Measurements from ENCODE around the gene TBC1D22B.
A peak's percentile ranks its signal among the peaks of the same experiment; 100 is the strongest.
"Not testable (repeated sequence)": the region's sequence is repeated elsewhere in the genome, so short reads cannot be mapped to it uniquely, and the experiment has no call there.

The TBC1D22B gene

DNA sequence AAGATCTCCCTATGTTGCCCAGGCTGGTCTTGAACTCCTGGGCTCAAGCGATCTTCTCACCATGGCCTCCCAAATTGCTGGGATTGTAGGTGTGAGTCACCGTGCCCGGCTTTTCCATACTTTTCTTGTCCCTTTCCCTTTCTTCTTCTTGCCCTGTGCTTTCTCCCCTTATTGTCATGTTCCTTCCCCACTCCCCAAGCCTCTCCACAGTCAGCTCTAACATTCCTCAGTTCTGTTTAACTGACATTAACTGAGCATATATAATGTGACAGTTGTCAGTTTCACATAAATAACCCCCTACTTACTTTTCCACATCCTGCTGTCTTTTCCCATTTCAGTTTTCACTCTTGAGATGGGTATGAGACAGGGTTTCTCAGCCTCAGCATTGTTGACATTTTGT is 86.7 kb downstream of the TBC1D22B start:
- Mint-ChIP-seq H3K27me3 (peaks cover 4% of the 10 kb centered on the region), H3K4me1 (no peaks in the 10 kb centered on the region), H3K27ac (no peak overlapping the region), H3K9me3 (no peaks in the 10 kb centered on the region), H3K36me3 (peaks cover 2% of the 10 kb centered on the region), H3K4me3 (no peak overlapping the region)
- no peak for ATAC-seq (ENCODE audit: low read depth)
- DNase-seq (ENCODE audit: low spot score in 2 of 2), result no peak

- H3K27ac Mint-ChIP-seq; H3K4me3 Mint-ChIP-seq; DNase-seq (ENCODE audit: low spot score in 2 of 2); ATAC-seq (ENCODE audit: low read depth); H3K4me1 Mint-ChIP-seq; H3K27me3 Mint-ChIP-seq; H3K9me3 Mint-ChIP-seq; H3K36me3 Mint-ChIP-seq: not testable (repeated sequence)
Observed at GRCh38 chr6:37345804-37346203, 88.2 kb downstream of the TBC1D22B start.

DNA sequence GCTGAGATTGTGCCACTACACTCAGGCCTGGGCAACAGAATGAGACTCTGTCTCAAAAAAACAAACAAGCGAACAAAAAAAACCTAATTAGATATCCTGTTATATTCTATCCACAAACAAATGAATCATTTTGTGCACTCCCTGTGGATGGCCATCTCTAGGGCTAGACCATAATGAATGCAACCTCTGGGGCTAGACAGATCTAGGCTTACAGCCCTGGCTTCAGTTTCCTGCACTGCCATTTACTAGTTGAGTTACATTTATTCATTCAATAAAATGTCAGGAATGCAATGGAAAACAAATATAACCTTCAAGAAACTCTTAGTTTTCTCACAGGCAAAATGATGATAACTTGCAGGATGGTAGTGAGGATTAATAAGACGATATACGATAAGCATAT is 89.6 kb downstream of the TBC1D22B start:
- no peak for ATAC-seq (ENCODE audit: low read depth)
- DNase-seq (ENCODE audit: low spot score in 2 of 2), result no peak
- Mint-ChIP-seq H3K4me3 (no peak overlapping the region), H3K36me3 (no peaks in the 10 kb centered on the region), H3K27ac (no peak overlapping the region), H3K27me3 (peaks cover 2% of the 10 kb centered on the region), H3K4me1 (no peaks in the 10 kb centered on the region), H3K9me3 (no peaks in the 10 kb centered on the region)

DNA sequence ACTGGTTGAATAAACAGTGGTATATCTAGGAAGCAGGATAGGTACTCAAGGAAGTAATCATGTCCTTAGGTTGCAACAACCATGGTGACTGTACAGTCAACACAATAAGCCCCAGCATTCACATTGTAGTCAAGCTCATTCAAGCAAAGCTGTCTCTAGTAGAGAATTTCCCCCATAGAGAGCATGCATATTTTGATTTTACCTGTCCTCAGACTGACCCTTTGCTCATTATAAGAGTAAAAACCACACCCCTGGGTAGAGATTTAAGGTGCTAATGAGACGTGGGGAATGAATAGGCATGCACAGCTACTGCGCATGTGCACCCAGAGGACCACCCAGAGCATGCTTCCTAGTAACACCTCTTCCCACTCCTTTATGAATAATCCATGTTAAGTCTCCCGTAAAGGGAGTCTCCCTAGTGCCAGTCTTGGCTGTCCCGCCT is 90.1 kb downstream of the TBC1D22B start:
- H3K4me3 Mint-ChIP-seq, result no peak overlapping the region
- no peaks in the 10 kb centered on the region for H3K9me3 Mint-ChIP-seq
- H3K27ac Mint-ChIP-seq, result no peak overlapping the region
- H3K27me3 Mint-ChIP-seq, result peaks cover 2% of the 10 kb centered on the region
- H3K36me3 Mint-ChIP-seq, result no peaks in the 10 kb centered on the region
- no peaks in the 10 kb centered on the region for H3K4me1 Mint-ChIP-seq
- DNase-seq (ENCODE audit: low spot score in 2 of 2), result no peak
- ATAC-seq (ENCODE audit: low read depth), result no peak

- H3K4me1 Mint-ChIP-seq, result peaks cover 20% of the 10 kb centered on the region
- DNase-seq (ENCODE audit: low spot score in 2 of 2) (no peak), ATAC-seq (ENCODE audit: low read depth) (no peak)
- H3K36me3 Mint-ChIP-seq, result peaks cover 3% of the 10 kb centered on the region
- H3K27ac Mint-ChIP-seq, result no peak overlapping the region
- H3K27me3 Mint-ChIP-seq, result no peaks in the 10 kb centered on the region
- H3K9me3 Mint-ChIP-seq, result no peaks in the 10 kb centered on the region
- no peak overlapping the region for H3K4me3 Mint-ChIP-seq
Observed at GRCh38 chr6:37351027-37351426, 93.5 kb downstream of the TBC1D22B start.

DNA sequence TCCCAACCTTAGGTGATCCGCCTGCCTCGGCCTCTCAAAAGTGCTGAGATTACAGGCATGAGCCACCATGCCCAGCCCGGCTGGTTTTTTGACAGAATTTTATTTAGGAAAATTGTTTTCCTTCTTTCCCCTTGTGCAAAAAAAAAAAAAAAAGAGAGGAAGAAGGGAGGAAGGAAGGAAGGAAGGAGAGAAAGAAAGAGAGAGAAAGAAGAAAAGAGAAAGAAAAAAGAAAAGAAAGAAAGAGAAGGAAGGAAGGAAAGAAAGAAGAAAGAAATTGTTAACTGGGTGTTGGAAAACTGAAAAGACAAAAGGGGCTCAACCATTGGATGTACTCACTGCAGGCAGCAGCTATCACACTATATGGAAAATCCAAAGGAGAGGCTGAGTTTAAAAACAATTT is 94.8 kb downstream of the TBC1D22B start:
- H3K27ac Mint-ChIP-seq, result no peak overlapping the region
- no peaks in the 10 kb centered on the region for H3K27me3 Mint-ChIP-seq

DNA sequence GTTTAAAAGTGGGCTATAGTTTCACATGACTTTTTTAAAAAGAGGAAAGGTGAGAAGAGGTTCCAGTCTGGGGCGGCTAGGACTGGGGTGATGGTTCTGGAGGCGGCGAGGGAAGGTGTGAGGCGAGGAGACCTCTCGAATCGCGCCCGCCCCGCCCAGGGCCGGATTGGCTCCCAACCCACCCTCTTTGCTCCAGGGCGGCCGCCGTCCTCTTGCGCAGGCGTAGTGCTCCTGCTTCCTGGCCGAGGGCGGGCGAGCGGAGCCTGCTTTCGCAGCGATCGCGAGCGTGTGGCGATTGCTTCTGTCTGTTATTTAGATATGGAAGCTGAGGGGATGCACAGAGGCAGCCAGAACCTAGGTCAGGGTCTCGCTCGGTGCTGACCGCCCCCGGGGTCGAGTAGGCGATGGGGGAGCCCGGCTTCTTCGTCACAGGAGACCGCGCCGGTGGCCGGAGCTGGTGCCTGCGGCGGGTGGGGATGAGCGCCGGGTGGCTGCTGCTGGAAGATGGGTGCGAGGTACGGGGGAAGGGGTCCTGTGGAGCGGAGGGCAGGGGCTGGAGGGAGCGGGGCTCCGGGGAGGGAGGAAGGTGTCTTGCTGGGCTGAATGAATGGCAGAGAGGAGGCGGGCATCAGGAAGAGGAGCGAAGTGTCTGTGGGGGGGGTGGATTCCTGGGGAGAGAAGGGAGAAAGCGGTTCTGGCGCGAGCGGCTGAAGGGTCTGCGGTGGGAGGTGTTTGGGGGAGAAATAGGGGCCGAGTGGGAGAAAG is 96.4 kb downstream of the TBC1D22B start, which contains the start of gene RNF8:
RNF8 (plus strand) TSS at position 223 of the 765 bp plus-strand sequence; CDS start at position 405, 182 bp downstream.
- peak within 1 kb of the TSS; percentile 96 for H3K27ac Mint-ChIP-seq
- peak within 1 kb of the TSS; percentile 95 for H3K4me3 Mint-ChIP-seq
- no peaks in the 10 kb centered on the region for H3K27me3 Mint-ChIP-seq
- ATAC-seq (ENCODE audit: low read depth), result peak; percentile 96
- H3K9me3 Mint-ChIP-seq, result no peaks in the 10 kb centered on the region
- peaks cover 32% of the 10 kb centered on the region for H3K4me1 Mint-ChIP-seq
- peak; percentile 74 to 78 for DNase-seq (ENCODE audit: low spot score in 2 of 2)
- H3K36me3 Mint-ChIP-seq, result peaks cover 6% of the 10 kb centered on the region

More for the DNA sequence above, 94.8 kb downstream of the TBC1D22B start:
- Mint-ChIP-seq H3K36me3 (peaks cover 3% of the 10 kb centered on the region), H3K4me1 (peaks cover 25% of the 10 kb centered on the region), H3K9me3 (no peaks in the 10 kb centered on the region), H3K4me3 (peak overlapping the region; percentile 43)
- ATAC-seq (ENCODE audit: low read depth) (no peak), DNase-seq (ENCODE audit: low spot score in 2 of 2) (no peak)

DNA sequence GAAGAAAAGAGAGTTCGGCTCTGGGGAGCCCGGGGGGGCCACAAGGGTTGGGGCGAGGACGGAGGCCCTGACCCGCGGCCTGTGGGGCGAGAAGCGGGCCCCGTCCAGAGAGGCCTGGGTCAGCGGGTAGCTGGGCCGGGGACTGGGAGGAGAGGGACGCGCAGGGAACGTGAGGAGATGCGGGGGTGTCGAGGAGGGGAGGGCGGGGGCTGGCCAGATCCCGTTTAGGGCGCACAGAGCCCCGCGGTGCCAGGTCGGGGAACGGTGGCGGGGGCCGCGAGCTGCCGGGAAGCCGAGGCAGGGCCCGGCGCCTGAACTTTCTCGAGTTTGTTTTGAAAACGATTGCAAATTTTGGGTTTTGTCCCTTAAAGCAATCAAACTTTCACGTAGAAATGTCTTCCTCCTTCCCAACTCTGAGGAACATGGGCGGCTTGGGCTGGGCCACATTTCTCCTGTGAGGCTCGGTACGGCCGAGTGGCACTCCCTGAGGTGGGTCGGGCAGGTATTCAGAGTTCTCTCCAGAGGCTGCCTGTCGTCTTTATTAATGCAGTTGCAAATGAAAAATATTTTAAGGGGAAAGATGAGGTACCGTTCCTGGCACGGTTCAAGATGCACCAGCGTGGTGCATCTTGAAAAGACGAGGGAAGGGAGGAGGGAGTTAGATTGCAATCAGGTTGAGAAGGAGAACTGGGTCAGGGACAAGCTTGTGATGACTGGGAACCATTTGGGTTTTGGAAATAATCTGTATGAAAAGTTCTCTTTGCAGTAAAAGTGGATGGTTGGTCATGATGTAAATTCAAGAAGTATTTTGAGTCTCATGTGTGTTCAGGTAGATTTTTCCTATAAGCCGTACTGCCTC is 97.2 kb downstream of the TBC1D22B start:
- H3K4me3 Mint-ChIP-seq, result peak overlapping the region; percentile 95
- DNase-seq (ENCODE audit: low spot score in 2 of 2) (peak in 1 of 2 donors; percentile 14), ATAC-seq (ENCODE audit: low read depth) (no peak)
- H3K27me3 Mint-ChIP-seq, result no peaks in the 10 kb centered on the region
- H3K36me3 Mint-ChIP-seq, result peaks cover 8% of the 10 kb centered on the region
- H3K4me1 Mint-ChIP-seq, result peaks cover 32% of the 10 kb centered on the region
- H3K27ac Mint-ChIP-seq, result peak overlapping the region; percentile 96
- no peaks in the 10 kb centered on the region for H3K9me3 Mint-ChIP-seq

GRCh38 chr6:37357288-37357687 is 99.7 kb downstream of the TBC1D22B start:
- H3K9me3 Mint-ChIP-seq, result no peaks in the 10 kb centered on the region
- peaks cover 16% of the 10 kb centered on the region for H3K36me3 Mint-ChIP-seq
- no peak for ATAC-seq (ENCODE audit: low read depth)
- no peak for DNase-seq (ENCODE audit: low spot score in 2 of 2)
- no peaks in the 10 kb centered on the region for H3K27me3 Mint-ChIP-seq
- H3K4me3 Mint-ChIP-seq, result no peak overlapping the region
- H3K4me1 Mint-ChIP-seq, result peaks cover 32% of the 10 kb centered on the region
- H3K27ac Mint-ChIP-seq, result no peak overlapping the region

DNA sequence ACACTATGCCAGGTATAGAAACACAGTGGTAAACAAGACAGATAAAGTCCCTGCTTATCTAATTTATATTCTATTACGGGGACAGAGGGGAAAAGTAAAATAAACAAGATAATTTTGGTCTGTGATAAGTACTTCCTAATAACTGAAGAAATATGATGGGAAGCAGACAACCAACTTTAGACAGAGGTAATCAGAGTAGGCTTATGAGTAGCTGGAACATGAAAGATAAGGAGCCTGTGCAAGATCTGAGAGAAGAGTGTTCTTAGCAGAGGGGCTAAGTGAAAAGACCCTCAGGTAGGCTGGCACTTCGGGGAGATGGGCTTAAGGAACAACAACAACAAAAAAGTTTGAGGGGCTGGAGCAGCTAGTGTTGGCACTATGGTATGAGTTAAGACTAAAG is 100.3 kb downstream of the TBC1D22B start:
- ATAC-seq (ENCODE audit: low read depth) (no peak), DNase-seq (ENCODE audit: low spot score in 2 of 2) (no peak)
- H3K27ac Mint-ChIP-seq, result no peak overlapping the region
- H3K27me3 Mint-ChIP-seq, result no peaks in the 10 kb centered on the region
- peaks cover 32% of the 10 kb centered on the region for H3K4me1 Mint-ChIP-seq
- peaks cover 16% of the 10 kb centered on the region for H3K36me3 Mint-ChIP-seq
- H3K4me3 Mint-ChIP-seq, result no peak overlapping the region
- no peaks in the 10 kb centered on the region for H3K9me3 Mint-ChIP-seq

DNA sequence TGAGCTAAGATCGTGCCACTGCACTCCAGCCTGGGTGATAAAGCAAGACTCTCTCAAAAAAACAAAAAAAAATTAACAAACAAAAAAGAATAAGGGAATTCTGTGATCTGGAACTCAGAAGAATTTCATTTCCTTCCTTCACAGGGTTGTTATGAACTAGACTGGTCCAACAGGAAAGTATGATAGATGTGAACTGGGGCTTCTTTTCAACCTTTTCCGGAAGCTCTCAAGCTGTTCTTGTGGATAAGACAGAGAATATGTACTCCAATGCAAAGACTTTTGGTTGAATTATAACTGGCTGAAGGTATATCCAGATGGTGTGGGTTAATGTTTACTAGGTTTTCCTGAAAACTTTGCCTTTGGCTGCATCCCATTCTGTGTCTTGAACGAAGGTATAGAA is 101.5 kb downstream of the TBC1D22B start:
- Mint-ChIP-seq H3K9me3 (no peaks in the 10 kb centered on the region), H3K27me3 (no peaks in the 10 kb centered on the region), H3K4me3 (no peak overlapping the region), H3K4me1 (peaks cover 26% of the 10 kb centered on the region), H3K36me3 (peaks cover 18% of the 10 kb centered on the region), H3K27ac (no peak overlapping the region)
- DNase-seq (ENCODE audit: low spot score in 2 of 2) (no peak), ATAC-seq (ENCODE audit: low read depth) (no peak)

DNA sequence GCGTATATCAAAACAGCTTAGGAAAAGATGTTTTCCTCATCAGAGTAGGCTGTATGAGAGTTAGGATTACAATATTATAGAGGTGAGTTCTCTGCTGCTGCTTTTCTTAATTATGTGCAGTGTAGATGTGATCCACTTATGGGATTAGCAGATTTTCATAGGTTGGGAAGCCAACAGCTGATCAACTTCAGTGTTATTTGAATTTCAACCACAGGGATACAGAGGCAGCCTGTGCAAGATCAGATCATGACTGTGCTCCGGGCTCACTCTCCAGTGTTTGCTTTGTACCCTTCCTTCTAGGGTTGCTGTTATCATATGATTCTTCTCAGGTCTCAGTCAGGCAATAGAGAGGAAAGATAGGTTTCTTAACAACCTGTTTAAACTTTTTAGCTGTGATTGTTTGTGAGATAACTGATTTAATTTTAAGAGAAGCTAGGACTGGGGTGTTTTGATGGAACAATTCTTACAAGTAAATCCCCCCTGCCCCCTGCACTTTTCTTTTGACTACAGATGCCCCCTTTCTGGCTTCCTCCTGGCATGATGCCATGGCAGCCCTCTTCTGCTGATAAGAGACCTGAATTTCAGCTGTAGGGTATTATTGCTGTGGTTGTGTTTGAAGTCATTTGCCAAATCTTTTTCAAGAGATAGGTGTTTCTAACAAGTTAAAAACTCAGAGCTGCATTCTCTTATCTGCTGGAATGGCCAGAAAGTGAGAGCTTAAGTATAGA is 104.7 kb downstream of the TBC1D22B start:
- Mint-ChIP-seq H3K36me3 (peaks cover 20% of the 10 kb centered on the region), H3K4me3 (no peak overlapping the region), H3K27ac (no peak overlapping the region), H3K27me3 (no peaks in the 10 kb centered on the region), H3K4me1 (peaks cover 9% of the 10 kb centered on the region), H3K9me3 (no peaks in the 10 kb centered on the region)
- DNase-seq (ENCODE audit: low spot score in 2 of 2) (no peak), ATAC-seq (ENCODE audit: low read depth) (no peak)

GRCh38 chr6:37365791-37366190 is 108.2 kb downstream of the TBC1D22B start:
- no peaks in the 10 kb centered on the region for H3K27me3 Mint-ChIP-seq
- H3K4me1 Mint-ChIP-seq, result peaks cover 15% of the 10 kb centered on the region
- no peak overlapping the region for H3K4me3 Mint-ChIP-seq
- no peak overlapping the region for H3K27ac Mint-ChIP-seq
- DNase-seq (ENCODE audit: low spot score in 2 of 2) (no peak), ATAC-seq (ENCODE audit: low read depth) (no peak)
- no peaks in the 10 kb centered on the region for H3K9me3 Mint-ChIP-seq
- H3K36me3 Mint-ChIP-seq, result peaks cover 29% of the 10 kb centered on the region

GRCh38 chr6:37366910-37367309 is 109.3 kb downstream of the TBC1D22B start:
- peaks cover 23% of the 10 kb centered on the region for H3K36me3 Mint-ChIP-seq
- ATAC-seq (ENCODE audit: low read depth) (no peak), DNase-seq (ENCODE audit: low spot score in 2 of 2) (no peak)
- no peak overlapping the region for H3K4me3 Mint-ChIP-seq
- H3K9me3 Mint-ChIP-seq, result no peaks in the 10 kb centered on the region
- H3K27me3 Mint-ChIP-seq, result no peaks in the 10 kb centered on the region
- peaks cover 17% of the 10 kb centered on the region for H3K4me1 Mint-ChIP-seq
- no peak overlapping the region for H3K27ac Mint-ChIP-seq
